NCI-H1092 treated with DMSO at 0.1 percent for 48 hours (cell line): ENCODE measurements around the gene SIRT3.
"Not testable (repeated sequence)": the region's sequence is repeated elsewhere in the genome, so short reads cannot be mapped to it uniquely, and the experiment has no call there.

Experiments used
- DNase-seq: peaks from one replicate; lab custom pipeline; 2025; lab: John Stamatoyannopoulos, UW

The SIRT3 gene

DNA sequence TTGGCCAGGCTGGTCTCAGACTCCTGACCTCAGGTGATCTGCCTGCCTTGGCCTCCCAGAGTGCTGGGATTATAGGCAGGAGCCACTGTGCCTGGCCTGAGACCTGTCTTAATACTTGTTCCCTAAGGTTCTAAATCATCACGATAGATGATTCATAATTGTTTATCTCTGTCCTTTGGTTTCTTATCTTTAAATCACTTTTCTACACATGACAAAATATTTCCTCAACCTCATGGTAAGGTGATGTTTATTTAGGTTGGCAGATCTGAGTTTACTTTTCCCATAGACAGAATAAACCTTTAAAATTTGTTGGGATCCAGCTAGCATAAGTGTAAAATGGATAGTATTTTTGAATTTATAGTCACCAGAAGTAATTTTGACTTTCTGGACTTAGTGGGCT is 4.2 kb upstream of the SIRT3 start:
- no peak for DNase-seq

DNA sequence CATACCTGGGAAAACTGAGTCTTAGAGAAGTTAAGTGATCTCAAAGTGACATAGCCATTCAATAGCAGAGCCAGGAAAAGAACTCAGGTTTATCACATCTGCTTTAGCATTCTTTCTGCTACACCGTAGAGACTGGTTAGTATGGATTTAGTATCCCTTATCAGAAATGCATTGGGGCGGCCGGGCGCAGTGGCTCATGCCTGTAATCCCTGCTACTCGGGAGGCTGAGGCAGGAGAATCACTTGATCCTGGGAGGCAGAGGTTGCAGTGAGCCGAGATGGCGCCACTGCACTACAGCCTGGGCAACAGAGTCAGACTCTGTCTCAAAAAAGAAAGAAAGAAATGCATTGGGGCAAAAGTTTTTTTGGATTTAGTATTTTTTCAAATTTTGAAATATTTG is 2.2 kb upstream of the SIRT3 start:
- DNase-seq, result not testable (repeated sequence)

DNA sequence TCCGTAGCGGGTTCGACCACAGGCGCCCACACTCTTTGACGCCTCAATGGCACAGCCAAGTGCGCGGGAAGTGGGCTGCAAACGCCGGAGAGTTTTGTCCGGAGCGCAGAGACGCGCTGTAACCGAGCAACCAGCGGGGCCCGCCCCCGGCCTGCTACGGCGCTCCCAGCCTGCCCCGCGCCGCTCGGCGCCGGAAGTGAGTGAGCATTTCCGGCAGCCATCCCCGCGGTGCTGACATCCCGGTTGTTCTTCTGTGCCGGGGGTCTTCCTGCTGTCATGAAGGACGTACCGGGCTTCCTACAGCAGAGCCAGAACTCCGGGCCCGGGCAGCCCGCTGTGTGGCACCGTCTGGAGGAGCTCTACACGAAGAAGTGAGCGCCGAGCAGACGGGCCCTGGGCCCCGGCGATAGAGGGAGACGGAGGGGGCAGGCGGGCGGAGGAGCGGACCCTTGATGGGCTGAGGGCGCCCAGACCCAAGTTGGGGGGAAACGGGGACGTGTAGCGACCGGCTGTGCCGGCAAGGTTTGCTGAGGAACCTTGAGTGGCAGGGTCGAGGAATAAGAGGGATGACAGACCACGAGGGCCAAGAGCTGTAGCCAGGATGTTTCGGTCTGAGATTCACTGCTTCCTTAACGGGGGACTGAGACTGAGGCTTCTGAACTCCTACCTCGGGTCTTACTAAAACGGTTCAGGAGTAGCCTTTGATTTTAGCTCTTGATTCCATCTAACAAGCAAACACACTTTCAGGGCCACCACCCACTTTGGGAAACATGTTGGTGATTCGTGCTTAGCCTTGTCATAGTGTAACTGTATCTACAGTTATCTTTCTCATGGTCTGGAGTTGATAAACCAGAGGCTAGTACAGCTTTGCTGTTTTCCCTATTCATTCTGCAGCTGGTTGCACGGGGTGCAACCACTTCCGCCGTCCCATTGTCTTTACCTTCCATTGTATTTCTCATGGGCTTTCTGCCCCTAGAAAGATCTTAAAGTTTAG is 929 bp upstream of the SIRT3 start, which contains the start of gene PSMD13:
PSMD13 (plus strand) TSS at position 203 of the 994 bp plus-strand sequence; CDS start at position 277, 74 bp downstream.
- DNase-seq, result peak; percentile 82

DNA sequence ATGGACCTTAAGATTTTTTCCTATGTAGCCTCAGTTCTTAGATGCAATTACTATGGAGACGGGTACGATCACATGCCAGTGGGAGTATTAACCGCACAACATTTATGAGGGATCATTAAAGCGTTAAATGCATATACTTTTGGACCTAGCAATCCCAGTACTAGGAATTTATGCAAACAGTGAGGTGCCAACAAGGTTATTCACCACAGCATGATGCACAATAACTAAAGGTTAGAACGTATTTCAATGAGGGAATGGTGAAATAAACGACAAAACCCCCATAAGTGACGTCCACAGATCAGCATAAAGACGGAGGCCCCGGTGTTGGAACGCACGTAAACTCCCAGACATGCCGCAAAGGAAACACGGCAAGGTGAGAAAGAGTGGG is 539 bp downstream of the SIRT3 start:
- no peak for DNase-seq

DNA sequence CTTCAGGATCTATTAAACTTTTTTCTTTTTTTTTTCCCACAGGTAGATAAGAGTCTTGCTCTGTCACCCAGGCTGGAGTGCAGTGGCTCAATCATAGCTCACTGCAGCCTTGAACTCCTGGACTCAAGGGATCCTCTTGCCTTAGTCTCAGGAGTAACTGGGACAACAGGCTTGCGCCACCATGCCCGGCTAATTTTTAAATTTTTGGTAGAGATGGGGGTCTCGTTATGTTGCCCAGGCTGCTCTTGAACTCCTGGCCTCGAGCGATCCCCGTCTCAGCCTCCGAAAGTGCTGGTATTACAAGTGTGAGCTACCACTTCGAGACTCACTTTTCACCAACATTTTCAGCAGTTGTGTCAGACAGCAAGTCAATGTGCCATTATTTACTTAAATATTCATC is 962 bp downstream of the SIRT3 start:
- DNase-seq, result no peak

DNA sequence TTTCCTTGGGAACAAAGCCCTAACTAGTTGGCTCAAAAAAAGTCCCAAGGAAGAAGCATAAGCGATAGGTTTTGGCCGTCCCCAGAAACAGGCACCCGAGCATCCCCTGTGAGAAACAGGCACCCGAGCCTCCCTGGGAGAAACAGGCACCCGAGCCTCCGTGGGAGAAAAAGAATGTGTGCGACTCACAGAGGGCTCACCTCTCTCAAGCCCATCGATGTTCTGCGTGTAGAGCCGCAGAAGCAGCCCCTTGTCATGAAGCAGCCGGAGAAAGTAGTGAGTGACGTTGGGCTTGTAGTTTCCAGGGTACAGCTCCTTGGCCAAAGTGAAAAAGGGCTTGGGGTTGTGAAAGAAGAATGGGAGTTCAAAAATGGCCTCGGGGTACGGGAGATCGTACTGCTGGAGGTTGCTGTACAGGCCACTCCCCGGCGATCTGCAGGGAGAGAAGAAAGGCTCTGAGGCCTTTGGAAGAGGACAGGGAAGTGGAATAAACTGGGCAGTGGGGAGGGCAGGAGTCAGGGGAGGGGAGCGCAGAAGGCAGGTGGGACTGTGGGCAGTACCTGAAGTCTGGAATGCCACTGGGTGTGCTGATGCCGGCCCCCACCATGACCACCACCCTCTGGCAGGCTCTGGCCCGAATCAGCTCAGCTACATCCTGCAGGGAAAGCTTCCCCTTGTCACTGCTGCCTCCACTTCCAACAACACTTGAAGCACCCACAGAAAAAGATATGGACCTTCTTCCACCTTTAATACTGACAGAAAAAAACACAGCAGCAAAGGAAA is 3.2 kb downstream of the SIRT3 start:
- DNase-seq, result no peak

DNA sequence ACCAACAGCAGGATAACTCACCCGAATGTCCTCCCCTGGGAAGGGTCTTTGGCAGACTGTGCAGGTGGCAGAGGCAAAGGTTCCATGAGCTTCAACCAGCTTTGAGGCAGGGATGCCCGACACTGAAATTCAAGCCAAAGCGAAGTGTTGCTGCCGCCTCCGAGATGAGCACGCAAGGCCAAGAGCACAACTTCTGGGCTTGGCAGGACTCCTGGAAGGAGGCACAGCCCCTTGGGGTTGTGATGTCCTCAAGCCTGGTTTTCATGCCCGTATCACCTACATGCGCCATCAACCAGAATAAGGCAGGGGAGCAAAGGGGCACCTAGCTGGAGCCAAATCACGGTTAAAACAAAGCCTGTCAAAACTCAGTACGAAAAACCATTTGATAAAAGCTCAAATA is 5.7 kb downstream of the SIRT3 start:
- no peak for DNase-seq

DNA sequence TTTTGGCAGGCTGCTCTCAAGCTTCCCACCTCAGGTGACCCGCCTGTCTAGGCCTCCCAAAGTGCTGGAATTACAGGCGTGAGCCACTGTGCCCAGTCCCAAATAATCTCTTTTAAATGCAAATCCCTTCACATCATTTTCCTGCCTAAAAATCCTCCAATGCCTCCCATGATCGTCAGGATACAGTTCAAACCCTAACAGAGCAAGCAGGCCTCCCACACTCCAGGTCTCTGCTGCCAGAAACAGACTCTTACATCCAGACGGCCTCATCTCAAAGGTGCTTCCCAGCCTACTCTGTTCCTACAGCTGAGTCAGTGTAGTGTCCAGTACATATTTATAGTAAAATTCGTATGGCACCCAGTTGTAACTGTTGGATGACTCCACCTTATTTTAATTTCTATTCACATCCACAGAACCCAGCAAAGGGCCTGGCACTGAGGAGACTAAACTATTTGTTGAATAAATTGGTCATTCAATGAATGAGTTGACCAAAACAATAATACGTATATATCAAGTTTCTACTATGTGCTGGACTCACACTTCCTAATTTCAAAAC is 8.2 kb downstream of the SIRT3 start:
- no peak for DNase-seq

DNA sequence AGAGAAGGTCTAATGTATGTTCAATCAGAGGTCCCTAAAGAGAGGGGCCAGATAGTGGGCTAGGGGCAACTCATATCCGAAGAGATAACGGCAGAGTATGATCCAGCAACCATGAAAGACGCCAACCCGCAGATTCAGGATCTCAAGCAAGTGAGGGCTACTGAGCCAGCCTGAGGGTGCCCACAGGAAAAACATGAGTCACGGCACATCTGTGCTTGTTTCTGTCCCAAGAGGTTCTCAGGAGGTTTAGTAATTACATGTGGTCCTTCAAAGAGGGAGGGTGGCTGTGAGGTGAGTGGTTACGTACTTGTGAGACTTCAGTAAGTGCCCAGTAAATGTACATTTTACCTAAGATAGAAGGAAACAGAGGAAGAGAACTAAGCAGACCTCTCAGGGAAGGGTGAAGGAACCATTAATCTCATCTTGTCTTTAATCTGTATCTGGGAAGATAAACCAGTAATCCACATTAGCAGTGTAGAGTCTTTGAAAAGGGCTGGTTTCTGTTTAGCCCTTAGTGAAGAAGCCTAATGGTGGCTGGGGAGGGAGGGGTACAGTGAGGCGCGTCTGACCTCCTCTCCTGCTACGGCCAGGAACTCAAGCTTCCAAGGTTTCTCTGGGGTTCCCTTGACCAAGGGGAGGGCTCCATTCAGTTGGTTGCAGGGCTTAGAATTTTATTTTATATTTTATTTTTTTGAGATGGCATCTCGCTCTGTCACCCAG is 10.2 kb downstream of the SIRT3 start:
- DNase-seq, result no peak

DNA sequence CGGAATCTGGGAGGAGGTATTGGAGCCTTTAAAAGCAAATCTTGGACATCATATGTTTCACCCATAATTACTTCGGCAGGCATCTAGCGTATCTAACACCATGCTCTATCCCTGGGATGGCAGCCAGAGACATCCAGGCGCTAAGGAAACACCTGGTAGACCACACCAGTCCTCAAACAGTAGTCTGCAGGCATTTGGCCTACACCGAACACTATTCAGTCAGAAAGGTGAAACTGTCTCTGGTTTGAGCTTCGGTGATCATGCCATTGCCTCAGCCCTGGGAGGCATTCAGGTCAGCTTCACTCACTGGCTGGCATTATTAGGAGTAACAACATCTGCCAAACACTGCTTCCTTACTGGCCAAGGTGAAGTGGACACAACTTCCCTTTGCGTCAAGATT is 11.7 kb downstream of the SIRT3 start:
- no peak for DNase-seq

DNA sequence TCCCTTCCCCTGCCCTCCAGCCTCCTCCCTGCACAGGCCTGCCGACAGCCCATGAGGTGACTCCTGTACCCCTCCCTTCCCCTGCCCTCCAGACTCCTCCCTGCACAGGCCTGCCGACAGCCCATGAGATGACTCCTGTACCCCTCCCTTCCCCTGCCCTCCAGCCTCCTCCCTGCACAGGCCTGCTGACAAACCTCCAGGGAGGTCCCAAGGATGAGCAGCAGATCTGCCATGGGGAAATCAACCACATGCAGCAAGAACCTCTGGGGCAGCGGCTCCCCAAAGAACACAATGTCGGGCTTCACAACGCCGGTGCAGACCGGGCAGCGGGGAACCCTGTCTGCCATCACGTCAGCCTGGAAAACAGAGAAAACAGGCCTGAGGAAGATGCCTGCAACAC is 12.3 kb downstream of the SIRT3 start:
- DNase-seq, result no peak

DNA sequence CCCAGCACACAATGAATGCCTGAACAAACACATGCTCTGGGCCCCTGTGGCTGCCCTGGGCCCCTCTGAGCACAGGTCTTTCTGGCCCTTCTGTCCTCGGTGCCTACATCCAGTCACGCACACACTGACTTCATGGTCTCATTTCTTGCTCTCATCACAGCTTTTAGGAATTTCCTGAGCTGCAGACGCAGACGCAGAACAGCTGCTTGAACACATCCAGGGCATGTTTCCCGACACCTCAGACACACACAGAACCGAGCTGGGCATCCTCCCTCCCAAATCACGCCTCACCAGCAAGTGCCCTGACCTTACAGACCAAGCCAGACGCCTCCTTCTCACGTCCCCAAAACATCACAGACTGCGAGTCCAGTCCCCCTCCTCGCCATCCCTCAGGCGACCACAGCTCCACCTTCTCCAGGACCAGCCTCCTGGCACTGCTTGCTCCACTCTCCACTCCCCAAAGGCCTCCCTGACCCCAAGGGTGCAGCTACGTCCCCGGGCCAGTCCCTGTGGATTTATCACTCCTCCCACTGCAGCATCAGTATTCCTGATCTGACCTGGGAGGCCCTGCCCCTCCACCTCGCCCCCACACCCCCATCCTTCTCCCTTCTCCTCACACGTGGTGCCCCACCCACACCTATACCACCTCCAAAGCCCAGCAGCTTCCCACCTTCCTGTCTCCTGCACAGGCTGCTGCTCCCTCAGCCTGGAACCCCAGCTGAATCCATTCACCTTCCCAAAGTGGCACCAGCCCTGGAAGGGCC is 12.9 kb downstream of the SIRT3 start:
- no peak for DNase-seq

DNA sequence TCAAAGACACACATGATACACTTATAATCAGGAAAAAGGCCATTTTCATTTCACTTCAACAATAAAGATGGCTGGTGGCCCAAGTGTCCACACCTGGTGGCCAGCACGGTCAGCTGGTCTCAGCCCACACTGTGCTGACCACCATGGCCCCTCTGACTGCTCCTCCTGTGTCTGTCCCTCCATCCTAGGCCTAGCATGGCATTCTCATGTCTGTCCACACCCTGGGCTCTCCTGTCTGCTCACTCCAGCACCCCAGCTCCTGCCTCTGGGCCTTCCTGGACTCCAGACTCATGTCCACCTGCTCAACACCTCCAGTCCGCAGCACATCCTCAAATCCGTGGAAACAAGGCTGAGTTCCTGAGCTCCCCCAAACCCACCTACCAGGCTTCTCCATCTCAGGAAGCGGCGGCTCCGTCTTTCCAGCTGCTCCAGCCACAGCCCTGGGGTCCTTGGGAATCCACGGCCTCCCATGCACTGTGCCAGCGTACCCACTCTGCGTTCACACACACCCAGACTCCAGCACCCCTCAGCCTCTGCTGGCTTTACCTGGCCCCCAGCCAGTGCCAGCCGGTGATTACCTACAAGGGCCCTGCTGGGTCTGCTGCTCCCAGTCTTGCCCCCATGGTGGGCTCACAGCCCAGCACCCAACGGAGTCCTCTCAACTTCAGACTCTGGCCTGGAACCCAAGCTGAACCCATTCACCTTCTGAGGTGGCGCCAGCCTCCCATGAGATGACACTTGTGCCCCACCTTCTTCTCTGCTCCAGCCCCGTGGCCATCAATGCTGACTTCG is 13.9 kb downstream of the SIRT3 start:
- no peak for DNase-seq

DNA sequence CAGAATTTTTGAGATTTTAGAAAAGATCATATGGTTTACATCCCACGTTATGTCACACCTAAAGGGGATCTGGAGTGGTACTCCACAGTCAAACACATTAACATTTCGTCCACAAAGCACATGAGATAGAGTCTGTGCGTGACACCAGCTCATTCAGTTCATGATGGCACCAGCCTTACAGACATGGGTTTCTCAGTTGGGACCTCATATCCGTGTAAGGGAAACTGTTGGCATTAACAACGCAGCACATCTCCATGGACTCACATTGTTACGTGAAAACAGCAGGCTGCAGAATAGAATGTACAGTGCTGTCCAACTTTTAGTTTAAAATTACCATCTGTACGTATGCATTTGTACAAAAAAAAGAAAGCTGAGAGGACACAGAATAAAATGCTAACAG is 14.6 kb downstream of the SIRT3 start:
- no peak for DNase-seq

DNA sequence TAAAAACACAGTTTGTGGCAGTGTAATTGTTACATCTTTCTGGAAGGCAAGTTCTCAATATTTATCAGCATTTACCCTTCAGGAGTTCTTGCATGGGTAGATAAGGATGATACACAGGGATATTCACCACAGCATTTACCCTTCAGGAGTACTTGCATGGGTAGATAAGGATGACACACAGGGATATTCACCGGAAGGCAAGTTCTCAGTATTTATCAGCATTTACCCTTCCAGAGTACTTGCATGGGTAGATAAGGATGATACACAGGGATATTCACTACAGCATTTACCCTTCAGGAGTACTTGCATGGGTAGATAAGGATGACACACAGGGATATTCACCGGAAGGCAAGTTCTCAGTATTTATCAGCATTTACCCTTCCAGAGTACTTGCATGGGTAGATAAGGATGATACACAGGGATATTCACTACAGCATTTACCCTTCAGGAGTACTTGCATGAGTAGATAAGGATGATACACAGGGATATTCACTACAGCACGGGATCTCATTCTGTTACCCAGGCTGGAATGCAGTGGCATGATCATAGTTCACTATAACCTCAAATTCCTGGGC is 15.4 kb downstream of the SIRT3 start:
- DNase-seq, result not testable (repeated sequence)

DNA sequence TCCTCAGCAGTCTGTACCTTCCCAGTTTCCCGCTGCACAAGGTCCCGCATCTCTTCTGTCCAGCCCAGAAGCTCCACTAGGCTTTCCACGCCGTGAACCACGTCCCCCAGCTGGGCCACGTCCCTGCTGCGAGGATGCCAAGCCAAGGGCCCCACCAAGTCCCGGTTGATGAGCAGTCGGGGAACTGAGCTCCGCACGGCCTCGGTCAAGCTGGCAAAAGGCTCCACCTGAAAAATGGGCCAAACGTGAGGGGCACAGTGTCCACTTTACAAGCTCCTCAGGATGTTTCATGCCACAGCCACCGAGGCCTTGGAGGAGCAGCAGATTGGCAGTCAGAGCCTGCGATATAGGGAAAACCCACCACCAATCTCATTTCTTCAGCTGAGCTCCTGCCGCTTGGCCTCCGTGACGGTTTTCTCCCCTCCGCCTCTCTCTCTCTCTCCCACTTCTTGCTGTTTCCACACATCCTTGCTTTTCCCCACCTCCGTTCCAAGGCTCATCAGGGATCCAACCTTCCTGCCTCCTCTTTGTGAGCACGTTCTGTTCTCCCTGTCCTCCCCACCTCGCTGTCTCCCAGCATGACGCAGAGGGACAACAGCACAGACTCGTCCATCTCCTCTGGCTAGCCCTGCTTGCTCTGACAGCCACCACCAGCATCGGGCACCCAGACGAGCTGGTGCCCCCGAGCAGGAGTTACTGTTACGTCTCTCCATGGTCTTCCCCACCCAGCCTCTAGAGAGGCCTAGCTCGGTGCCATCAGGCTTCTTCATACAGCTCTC is 17.1 kb downstream of the SIRT3 start:
- no peak for DNase-seq

DNA sequence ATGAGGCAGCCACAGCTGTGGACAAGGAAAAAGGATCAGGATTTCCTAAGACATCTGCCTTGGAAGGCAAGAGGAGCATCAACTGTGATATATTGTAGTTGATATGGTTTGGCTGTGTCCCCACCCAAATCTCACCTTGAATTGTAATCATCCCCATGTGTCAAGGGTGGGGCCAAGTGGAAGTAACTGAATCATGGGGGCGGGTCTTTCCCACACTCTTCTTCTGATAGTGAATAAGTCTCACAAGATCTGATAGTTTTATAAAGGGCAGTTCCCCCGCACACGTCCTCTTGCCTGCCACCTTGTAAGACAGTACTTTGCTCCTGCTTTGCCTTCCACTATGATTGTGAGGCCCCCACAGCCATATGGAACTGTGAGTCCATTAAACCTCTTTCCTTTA is 18.4 kb downstream of the SIRT3 start:
- DNase-seq, result no peak

DNA sequence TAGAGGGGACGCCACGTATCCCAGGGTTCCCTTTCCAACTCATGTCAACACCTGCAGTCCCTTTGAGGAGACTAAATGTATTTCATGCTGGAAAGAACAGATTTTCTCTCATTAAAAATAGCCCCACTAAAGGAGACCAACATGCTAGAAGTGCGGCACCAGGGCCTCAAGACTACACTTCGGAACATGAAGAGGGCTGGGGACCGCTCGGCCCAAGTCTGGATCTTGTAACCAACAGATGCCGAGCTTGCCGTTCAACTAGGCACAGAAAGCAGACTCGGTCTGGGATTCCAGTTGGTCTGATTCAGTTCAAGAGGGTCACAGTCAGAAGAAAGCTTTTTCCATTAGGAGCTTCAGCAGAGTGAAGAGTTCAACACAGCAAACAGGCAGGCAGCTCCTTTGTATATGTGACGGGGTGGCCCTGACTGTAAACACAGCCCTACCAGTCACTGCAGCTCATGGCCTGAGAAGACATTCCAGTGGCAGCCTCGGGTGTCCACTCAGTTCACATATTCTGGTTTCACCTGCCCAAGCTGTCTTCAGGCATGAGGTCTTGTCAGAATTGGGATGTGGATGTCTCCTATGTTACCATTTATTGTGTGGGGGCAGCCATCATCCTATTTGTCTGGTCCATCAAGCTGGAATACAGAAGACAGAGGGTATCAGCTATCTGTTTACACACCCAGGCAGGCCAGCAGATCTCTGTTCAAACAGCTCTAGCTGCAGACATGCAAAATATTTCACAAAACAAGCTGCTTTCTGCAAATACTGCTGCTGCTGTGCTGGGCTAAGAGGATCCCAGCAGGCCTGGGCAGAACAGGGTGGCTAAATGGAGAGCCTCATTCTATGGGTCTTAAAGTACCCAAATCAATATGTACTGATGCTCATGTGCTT is 19.8 kb downstream of the SIRT3 start:
- no peak for DNase-seq
